ENCODE results near the gene HPN.

Gene HPN

GRCh38 chr19:35021596-35021995, 19.9 kb upstream of the HPN start:
- Histone ChIP-seq H3K27me3 (ENCODE audit: insufficient read depth, low read length) (no peaks in the 10 kb centered on the region), H3K79me2 (ENCODE audit: control insufficient read depth, insufficient read depth, low read length, poor library complexity) (no peaks in the 10 kb centered on the region), H4K91ac (ENCODE audit: low read depth, low read length) (no peak overlapping the region), H3K9ac (ENCODE audit: low read length) (no peak overlapping the region), H2AK5ac (ENCODE audit: low read length) (no peak overlapping the region), H3K9me3 (ENCODE audit: insufficient read depth, low read depth, low read length) (no peaks in the 10 kb centered on the region), H3K79me1 (ENCODE audit: low read length) (no peaks in the 10 kb centered on the region), H3K18ac (ENCODE audit: low read length) (no peak overlapping the region), H3K36me3 (ENCODE audit: control insufficient read depth in 1 of 2, insufficient read depth in 2 of 2, low read length in 2 of 2) (peaks cover 84 to 89% of the 10 kb centered on the region in 2 experiments), H3K4me2 (ENCODE audit: low read length) (no peak overlapping the region), H3K4ac (ENCODE audit: low read depth, low read length) (no peak overlapping the region), H2BK5ac (ENCODE audit: low read depth, low read length, poor library complexity) (no peak overlapping the region), H3K4me3 (ENCODE audit: low read depth, low read length) (no peak overlapping the region), H2AFZ (ENCODE audit: insufficient read depth, low read length, poor library complexity) (no peak overlapping the region), H2BK12ac (ENCODE audit: low read length) (no peak overlapping the region), H4K12ac (ENCODE audit: low read depth, low read length) (no peak overlapping the region), H4K8ac (ENCODE audit: low read depth, low read length) (no peak overlapping the region), H3K4me1 (ENCODE audit: control insufficient read depth in 1 of 2, insufficient read depth in 2 of 2, low read length in 2 of 2) (no peaks in the 10 kb centered on the region), H3K23ac (ENCODE audit: low read length) (no peak overlapping the region), H2BK120ac (ENCODE audit: insufficient read depth, low read length, poor library complexity) (no peak overlapping the region), H3K14ac (ENCODE audit: low read length) (no peak overlapping the region), H3K27ac (ENCODE audit: low read depth, low read length) (no peak overlapping the region)
- no CpG with 5 or more reads among the region's 25 CpGs for WGBS (ENCODE audit: extremely low coverage, insufficient coverage, insufficient read length)
- no peak for DNase-seq

- no peaks in the 10 kb centered on the region for H3K4me1 ChIP-seq (ENCODE audit: control insufficient read depth in 1 of 2, insufficient read depth in 2 of 2, low read length in 2 of 2)
- no peak overlapping the region for H3K14ac ChIP-seq (ENCODE audit: low read length)
- H2BK5ac ChIP-seq (ENCODE audit: low read depth, low read length, poor library complexity) = no peak overlapping the region
- no peak overlapping the region for H3K18ac ChIP-seq (ENCODE audit: low read length)
- no peaks in the 10 kb centered on the region for H3K79me2 ChIP-seq (ENCODE audit: control insufficient read depth, insufficient read depth, low read length, poor library complexity)
- H2AFZ ChIP-seq (ENCODE audit: insufficient read depth, low read length, poor library complexity) = no peak overlapping the region
- peaks cover 86 to 91% of the 10 kb centered on the region in 2 experiments for H3K36me3 ChIP-seq (ENCODE audit: control insufficient read depth in 1 of 2, insufficient read depth in 2 of 2, low read length in 2 of 2)
- no peak overlapping the region for H3K23ac ChIP-seq (ENCODE audit: low read length)
- no peak for DNase-seq
- no peak overlapping the region for H3K9ac ChIP-seq (ENCODE audit: low read length)
- no peaks in the 10 kb centered on the region for H3K79me1 ChIP-seq (ENCODE audit: low read length)
- no peak overlapping the region for H3K4ac ChIP-seq (ENCODE audit: low read depth, low read length)
- H3K4me3 ChIP-seq (ENCODE audit: low read depth, low read length) = no peak overlapping the region
- no peaks in the 10 kb centered on the region for H3K9me3 ChIP-seq (ENCODE audit: insufficient read depth, low read depth, low read length)
- no peak overlapping the region for H3K27ac ChIP-seq (ENCODE audit: low read depth, low read length)
- H2BK12ac ChIP-seq (ENCODE audit: low read length) = no peak overlapping the region
- no peak overlapping the region for H4K12ac ChIP-seq (ENCODE audit: low read depth, low read length)
- no peak overlapping the region for H2AK5ac ChIP-seq (ENCODE audit: low read length)
- H3K4me2 ChIP-seq (ENCODE audit: low read length) = no peak overlapping the region
- H4K8ac ChIP-seq (ENCODE audit: low read depth, low read length) = no peak overlapping the region
- H3K27me3 ChIP-seq (ENCODE audit: insufficient read depth, low read length) = no peaks in the 10 kb centered on the region
- no peak overlapping the region for H4K91ac ChIP-seq (ENCODE audit: low read depth, low read length)
- no peak overlapping the region for H2BK120ac ChIP-seq (ENCODE audit: insufficient read depth, low read length, poor library complexity)
- no CpG with 5 or more reads among the region's 14 CpGs for WGBS (ENCODE audit: extremely low coverage, insufficient coverage, insufficient read length)
These were observed 19.1 kb upstream of the HPN start for GRCh38 chr19:35022460-35022859.

GRCh38 chr19:35023428-35023827, 18.1 kb upstream of the HPN start:
- Histone ChIP-seq H3K9me3 (ENCODE audit: insufficient read depth, low read depth, low read length) (no peaks in the 10 kb centered on the region), H4K8ac (ENCODE audit: low read depth, low read length) (no peak overlapping the region), H3K4me3 (ENCODE audit: low read depth, low read length) (no peak overlapping the region), H3K4me2 (ENCODE audit: low read length) (no peak overlapping the region), H4K91ac (ENCODE audit: low read depth, low read length) (no peak overlapping the region), H3K18ac (ENCODE audit: low read length) (no peak overlapping the region), H2AK5ac (ENCODE audit: low read length) (no peak overlapping the region), H2AFZ (ENCODE audit: insufficient read depth, low read length, poor library complexity) (no peak overlapping the region), H3K4ac (ENCODE audit: low read depth, low read length) (no peak overlapping the region), H3K14ac (ENCODE audit: low read length) (no peak overlapping the region), H2BK12ac (ENCODE audit: low read length) (no peak overlapping the region), H3K27me3 (ENCODE audit: insufficient read depth, low read length) (no peaks in the 10 kb centered on the region), H2BK120ac (ENCODE audit: insufficient read depth, low read length, poor library complexity) (no peak overlapping the region), H3K4me1 (ENCODE audit: control insufficient read depth in 1 of 2, insufficient read depth in 2 of 2, low read length in 2 of 2) (no peaks in the 10 kb centered on the region), H3K27ac (ENCODE audit: low read depth, low read length) (no peak overlapping the region), H4K12ac (ENCODE audit: low read depth, low read length) (no peak overlapping the region), H3K79me1 (ENCODE audit: low read length) (no peaks in the 10 kb centered on the region), H3K23ac (ENCODE audit: low read length) (no peak overlapping the region), H3K9ac (ENCODE audit: low read length) (no peak overlapping the region), H2BK5ac (ENCODE audit: low read depth, low read length, poor library complexity) (no peak overlapping the region), H3K36me3 (ENCODE audit: control insufficient read depth in 1 of 2, insufficient read depth in 2 of 2, low read length in 2 of 2) (peaks cover 89 to 93% of the 10 kb centered on the region in 2 experiments), H3K79me2 (ENCODE audit: control insufficient read depth, insufficient read depth, low read length, poor library complexity) (no peaks in the 10 kb centered on the region)
- no peak for DNase-seq
- no CpG with 5 or more reads among the region's 19 CpGs for WGBS (ENCODE audit: extremely low coverage, insufficient coverage, insufficient read length)

- Histone ChIP-seq H3K79me2 (ENCODE audit: control insufficient read depth, insufficient read depth, low read length, poor library complexity) (no peaks in the 10 kb centered on the region), H3K18ac (ENCODE audit: low read length) (no peak overlapping the region), H3K27ac (ENCODE audit: low read depth, low read length) (no peak overlapping the region), H2AFZ (ENCODE audit: insufficient read depth, low read length, poor library complexity) (no peak overlapping the region), H3K36me3 (ENCODE audit: control insufficient read depth in 1 of 2, insufficient read depth in 2 of 2, low read length in 2 of 2) (peaks cover 83 to 86% of the 10 kb centered on the region in 2 experiments), H3K79me1 (ENCODE audit: low read length) (no peaks in the 10 kb centered on the region), H4K12ac (ENCODE audit: low read depth, low read length) (no peak overlapping the region), H3K4me3 (ENCODE audit: low read depth, low read length) (no peak overlapping the region), H3K27me3 (ENCODE audit: insufficient read depth, low read length) (no peaks in the 10 kb centered on the region), H4K91ac (ENCODE audit: low read depth, low read length) (no peak overlapping the region), H2BK120ac (ENCODE audit: insufficient read depth, low read length, poor library complexity) (no peak overlapping the region), H3K4ac (ENCODE audit: low read depth, low read length) (no peak overlapping the region), H3K9me3 (ENCODE audit: insufficient read depth, low read depth, low read length) (no peaks in the 10 kb centered on the region), H3K14ac (ENCODE audit: low read length) (no peak overlapping the region), H3K4me2 (ENCODE audit: low read length) (no peak overlapping the region), H3K23ac (ENCODE audit: low read length) (no peak overlapping the region), H3K4me1 (ENCODE audit: control insufficient read depth in 1 of 2, insufficient read depth in 2 of 2, low read length in 2 of 2) (no peaks in the 10 kb centered on the region), H2BK5ac (ENCODE audit: low read depth, low read length, poor library complexity) (no peak overlapping the region), H3K9ac (ENCODE audit: low read length) (no peak overlapping the region), H2BK12ac (ENCODE audit: low read length) (no peak overlapping the region), H4K8ac (ENCODE audit: low read depth, low read length) (no peak overlapping the region), H2AK5ac (ENCODE audit: low read length) (no peak overlapping the region)
- WGBS (ENCODE audit: extremely low coverage, insufficient coverage, insufficient read length) = no CpG with 5 or more reads among the region's 6 CpGs
- DNase-seq = no peak
These were observed 17.4 kb upstream of the HPN start for GRCh38 chr19:35024095-35024494.
